MM.1S (cell line): Measurements from ENCODE around the gene KLHL3.

Experiments used
- CTCF ChIP-seq: fragments of 300-600 bp; sonication (generic); IDR thresholded peaks from 2 replicates; pipeline ENCODE4 v1.5.1; 2016; ENCODE audit warnings: antibody characterized with exemption, low read length, mixed read lengths
- EZH2 ChIP-seq: fragments of 300-600 bp; sonication (generic); optimal IDR thresholded peaks from 2 replicates; pipeline ENCODE3; 2017; ENCODE audit warnings: low read depth, mild to moderate bottlenecking, antibody characterized with exemption, low read length, mixed read lengths
- EZH2phosphoT487 ChIP-seq: fragments of 300-600 bp; sonication (generic); IDR thresholded peaks from 2 replicates; pipeline ENCODE4 v1.6.1; 2018; ENCODE audit warnings: antibody characterized with exemption, low read length

GRCh38 chr5:137754188-137754960 is 18.5 kb upstream of the KLHL3 start, which contains the start of gene HNRNPA0:
- TF ChIP-seq CTCF: no peak
- TF ChIP-seq EZH2: no peak
- no peak for TF ChIP-seq EZH2phosphoT487
